DND-41 (cell line): Measurements from ENCODE around the gene ADGB.

Experiments used
- CTCF ChIP-seq: IDR thresholded peaks from 2 replicates; pipeline ENCODE4 v1.5.1; 2012; ENCODE audit warnings: borderline replicate concordance, low read length, moderate library complexity, mild to moderate bottlenecking; ENCODE audit not compliant: poor library complexity, severe bottlenecking; ENCODE audit errors: extremely low read depth
- EZH2 ChIP-seq: IDR thresholded peaks from 3 replicates; pipeline ENCODE4 v1.6.1; 2012; ENCODE audit warnings: borderline replicate concordance, low read depth, mild to moderate bottlenecking, moderate library complexity, low read length, inconsistent platforms; ENCODE audit not compliant: severe bottlenecking

DNA sequence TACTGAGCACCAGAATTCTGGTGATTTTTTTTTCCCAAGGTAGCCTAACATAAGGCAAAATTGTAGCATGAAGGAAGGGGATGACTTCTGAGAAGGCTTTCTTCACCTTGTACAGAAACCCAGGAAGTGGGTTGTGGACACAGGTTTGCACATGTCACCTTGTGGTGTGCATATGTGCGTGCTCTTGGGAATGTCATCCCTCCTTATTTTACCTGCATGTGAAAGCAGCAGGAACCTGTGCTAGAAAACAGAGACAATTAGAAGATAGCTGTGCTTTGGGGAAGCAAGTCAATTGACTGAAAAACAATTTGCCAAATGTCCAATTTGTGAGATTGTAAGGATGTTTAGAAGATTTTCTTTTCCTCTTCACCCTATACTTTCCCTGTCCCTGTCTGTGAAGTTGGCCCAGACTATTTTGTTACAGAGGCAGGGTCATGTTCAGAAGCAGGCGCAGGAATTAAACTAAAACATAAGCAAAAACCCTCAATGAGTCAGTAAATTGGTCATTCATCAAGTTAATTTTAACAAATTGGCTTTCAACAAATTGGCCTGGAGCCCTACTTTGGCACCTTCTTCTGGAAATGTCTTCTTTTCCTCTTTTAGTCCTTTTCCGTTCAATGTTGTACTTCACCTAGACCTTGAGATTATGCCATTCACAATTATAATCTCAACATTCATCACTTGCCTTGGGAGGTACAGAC is 261.2 kb downstream of the ADGB start:
- TF ChIP-seq CTCF (no peak), EZH2 (no peak)
